ENCODE measurements around the gene SFI1.
"Not testable (repeated sequence)": the region's sequence is repeated elsewhere in the genome, so short reads cannot be mapped to it uniquely, and the experiment has no call there.

SFI1 gene, protein sequence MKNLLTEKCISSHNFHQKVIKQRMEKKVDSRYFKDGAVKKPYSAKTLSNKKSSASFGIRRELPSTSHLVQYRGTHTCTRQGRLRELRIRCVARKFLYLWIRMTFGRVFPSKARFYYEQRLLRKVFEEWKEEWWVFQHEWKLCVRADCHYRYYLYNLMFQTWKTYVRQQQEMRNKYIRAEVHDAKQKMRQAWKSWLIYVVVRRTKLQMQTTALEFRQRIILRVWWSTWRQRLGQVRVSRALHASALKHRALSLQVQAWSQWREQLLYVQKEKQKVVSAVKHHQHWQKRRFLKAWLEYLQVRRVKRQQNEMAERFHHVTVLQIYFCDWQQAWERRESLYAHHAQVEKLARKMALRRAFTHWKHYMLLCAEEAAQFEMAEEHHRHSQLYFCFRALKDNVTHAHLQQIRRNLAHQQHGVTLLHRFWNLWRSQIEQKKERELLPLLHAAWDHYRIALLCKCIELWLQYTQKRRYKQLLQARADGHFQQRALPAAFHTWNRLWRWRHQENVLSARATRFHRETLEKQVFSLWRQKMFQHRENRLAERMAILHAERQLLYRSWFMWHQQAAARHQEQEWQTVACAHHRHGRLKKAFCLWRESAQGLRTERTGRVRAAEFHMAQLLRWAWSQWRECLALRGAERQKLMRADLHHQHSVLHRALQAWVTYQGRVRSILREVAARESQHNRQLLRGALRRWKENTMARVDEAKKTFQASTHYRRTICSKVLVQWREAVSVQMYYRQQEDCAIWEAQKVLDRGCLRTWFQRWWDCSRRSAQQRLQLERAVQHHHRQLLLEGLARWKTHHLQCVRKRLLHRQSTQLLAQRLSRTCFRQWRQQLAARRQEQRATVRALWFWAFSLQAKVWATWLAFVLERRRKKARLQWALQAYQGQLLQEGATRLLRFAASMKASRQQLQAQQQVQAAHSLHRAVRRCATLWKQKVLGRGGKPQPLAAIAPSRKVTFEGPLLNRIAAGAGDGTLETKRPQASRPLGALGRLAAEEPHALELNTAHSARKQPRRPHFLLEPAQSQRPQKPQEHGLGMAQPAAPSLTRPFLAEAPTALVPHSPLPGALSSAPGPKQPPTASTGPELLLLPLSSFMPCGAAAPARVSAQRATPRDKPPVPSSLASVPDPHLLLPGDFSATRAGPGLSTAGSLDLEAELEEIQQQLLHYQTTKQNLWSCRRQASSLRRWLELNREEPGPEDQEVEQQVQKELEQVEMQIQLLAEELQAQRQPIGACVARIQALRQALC

DNA sequence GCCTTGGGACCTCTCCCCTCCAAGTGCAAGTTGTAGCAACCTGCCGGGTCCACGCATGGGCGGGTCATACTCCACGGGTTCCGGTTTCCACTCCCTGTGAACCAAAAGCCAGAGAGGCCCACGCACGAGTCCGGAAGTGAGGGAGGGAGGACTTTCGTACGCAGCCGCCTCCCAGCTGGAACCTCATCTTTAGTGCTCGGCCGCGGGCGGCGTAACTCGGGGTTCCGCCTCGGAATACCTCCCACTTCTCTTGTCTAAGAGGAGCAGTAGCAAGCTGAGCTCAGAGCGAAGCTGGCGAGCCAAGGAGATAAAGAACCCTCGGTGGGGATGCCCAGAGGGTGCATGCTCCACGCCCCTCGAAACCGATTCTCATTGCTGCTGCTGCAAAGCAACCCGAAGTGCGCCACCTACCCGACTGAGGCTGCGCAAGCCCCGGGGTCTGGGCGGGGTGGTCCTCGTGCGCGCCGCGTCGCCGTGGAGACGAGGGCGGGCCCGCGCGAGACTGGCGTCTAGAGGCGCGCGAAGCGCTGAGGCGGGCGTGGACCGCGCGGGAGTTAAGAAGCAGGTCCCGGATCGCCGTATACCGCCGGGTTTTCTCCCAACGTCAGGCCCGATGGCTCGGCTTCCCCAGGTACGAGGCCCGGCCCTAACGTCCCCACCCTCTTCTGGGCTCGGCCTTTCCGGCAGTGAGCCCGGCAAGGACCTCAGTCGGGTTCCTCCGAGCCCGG, at the start of gene SFI1:
TSS of gene SFI1 (plus strand) at position 530 of the 728 bp plus-strand sequence. CDS start 11,749 bp downstream, outside the sequence.
- DNase-seq (ENCODE audit: low read depth in 2 of 2): peak; percentile 67 to 69

DNA sequence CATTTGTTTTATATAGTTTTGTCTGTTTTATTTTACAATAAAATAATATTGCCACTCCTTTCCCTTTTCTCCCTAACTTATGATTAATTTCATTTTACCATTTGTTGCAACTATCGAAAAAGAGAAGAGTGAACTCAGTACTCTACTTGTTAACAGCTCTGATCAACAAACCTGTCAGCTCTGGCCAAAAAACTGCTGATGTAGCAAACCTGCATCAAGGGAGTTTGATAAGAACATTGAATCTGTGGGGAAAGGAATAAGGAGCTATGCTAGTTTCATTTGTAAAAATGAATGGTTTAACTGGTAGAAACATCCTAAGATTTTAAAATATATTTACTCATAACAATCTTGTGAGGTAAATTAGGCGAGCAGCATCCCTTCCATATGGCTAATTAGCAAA, 49.6 kb upstream of the SFI1 start:
- DNase-seq (ENCODE audit: low read depth in 2 of 2): no peak

GRCh38 chr22:31447337-31447736, 49.0 kb upstream of the SFI1 start:
- no peak for DNase-seq (ENCODE audit: low read depth in 2 of 2)

DNA sequence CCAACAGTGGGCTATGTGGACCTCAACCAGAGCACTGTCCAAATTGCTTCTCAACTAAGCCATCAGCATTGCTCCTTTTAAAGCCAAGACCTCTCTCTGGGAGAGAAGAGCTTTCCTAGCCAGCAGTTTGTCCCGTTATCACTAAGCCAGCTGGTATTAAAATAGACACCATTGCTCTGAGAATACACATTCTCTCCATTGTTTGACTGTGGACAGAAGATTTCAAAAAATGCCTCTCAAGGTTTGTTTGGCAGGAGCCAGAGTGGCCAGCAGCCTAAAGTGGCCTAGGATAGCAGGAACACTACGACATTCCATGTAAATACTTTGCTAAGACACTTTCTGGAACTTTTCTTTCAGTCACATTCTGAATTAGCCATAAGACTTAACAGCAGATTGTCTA, 48.0 kb upstream of the SFI1 start:
- DNase-seq (ENCODE audit: low read depth in 2 of 2): no peak

DNA sequence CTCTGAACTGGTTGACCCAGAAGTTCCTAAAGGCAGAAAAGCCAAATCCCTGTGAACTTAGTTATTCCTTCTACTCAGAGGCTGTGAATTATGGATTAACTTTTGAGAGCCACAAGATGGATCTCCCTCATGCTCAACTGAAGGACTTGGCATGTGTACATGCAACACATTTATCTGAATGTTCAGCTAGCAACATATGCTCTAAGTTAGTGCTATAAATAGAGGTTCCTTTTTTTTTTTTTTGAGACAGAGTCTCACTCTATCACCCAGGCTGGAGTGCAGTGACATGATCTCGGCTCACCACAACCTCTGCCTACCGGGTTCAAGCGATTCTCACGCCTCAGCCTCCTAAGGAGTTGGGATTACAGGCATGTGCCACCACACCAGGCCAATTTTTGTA, 46.8 kb upstream of the SFI1 start:
- DNase-seq (ENCODE audit: low read depth in 2 of 2): no peak

- peak; percentile 3 to 10 for DNase-seq (ENCODE audit: low read depth in 2 of 2)
Measured at GRCh38 chr22:31451709-31452571, 44.4 kb upstream of the SFI1 start.

DNA sequence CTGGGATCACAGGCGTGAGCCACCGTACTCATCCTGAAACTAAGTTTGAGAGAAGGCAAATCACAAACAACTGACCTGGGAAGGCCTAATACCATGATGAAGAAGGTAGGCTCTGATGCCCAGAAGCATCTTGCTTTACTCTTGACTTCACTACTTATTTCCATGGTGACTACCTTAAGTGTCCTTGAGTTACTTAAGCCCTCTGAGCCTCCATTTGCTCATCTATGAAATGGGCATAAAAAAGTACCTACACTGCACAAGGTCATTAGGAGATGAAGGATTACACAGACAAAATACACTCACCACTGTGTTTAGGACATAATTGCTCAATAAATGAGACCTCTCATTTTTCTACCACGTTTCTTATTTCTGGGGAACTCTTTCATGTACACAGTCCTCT, 34.6 kb upstream of the SFI1 start:
- no peak for DNase-seq (ENCODE audit: low read depth in 2 of 2)

DNA sequence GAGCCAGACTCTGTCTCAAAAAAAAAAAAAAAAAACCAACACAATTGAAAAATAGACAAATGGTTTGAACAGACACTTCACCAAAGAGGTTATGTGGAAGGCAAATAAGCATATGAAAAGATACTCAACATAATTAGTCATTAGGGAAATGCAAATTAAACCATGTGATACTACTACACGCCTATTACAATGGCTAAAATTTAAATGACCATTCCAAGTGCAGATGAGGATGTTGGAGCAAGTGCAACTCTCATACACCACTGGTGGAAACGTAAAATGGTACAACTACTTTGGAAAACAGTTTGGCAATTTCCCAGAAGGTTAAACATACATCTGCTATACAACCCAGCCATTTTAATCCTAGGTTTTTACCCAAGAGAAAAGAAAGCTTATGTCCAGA, 31.0 kb upstream of the SFI1 start:
- DNase-seq (ENCODE audit: low read depth in 2 of 2): no peak

DNA sequence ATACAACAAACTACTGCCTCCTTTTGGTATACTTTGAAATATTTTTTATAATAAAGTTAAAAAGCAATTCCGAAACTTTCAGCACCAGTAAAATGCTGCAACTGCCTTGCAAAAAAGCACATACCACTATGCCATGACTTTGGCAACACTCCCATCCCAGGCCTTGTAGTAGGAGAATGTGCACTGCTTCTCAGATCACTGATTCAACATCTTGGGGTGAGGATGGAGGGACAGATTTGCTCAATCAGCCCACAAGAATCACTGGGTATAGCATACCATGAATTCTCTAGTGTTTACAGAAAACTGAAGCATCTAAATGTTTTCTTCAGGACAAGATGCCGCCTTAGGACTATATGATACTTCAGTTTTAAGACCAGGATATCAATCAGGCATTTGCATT, 21.6 kb upstream of the SFI1 start:
- peak; percentile 56 to 65 for DNase-seq (ENCODE audit: low read depth in 2 of 2)

DNA sequence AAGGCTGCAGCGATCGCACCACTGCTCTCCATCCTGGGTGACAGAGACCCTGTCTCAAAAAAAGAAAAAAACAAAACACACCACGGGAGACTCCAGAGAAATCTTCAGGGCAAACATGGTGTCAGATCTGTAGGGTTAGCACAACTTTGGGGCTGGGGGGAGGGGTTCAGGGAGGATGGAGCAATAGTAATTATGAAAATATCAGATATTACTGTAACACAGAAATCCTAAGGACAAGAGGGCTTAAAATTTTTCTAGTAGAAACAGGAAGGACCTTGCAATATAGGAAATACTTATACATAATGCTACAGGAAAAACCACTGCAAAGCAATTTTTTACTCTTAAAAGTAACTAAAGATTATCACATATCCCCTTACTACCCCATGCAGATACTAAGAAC, 20.5 kb upstream of the SFI1 start:
- no peak for DNase-seq (ENCODE audit: low read depth in 2 of 2)

DNA sequence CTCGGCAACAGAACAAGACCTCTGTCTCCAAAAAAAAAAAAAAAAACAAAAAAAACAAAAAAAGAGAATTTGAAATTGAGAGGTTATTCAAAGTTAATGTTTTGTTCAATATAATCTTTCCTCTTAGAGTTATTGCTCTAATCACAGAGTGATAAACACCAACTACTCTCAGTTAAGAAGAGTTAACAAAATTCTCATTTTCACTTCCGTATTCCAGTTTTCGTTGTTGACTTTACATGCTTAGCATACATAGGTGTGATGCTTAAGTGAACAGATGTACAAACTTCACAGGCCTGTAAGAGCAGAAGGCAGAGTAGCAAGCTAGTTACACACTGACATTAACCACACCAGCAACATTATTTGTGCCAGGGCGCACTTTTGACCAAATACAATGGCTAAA, 19.0 kb upstream of the SFI1 start:
- DNase-seq (ENCODE audit: low read depth in 2 of 2): no peak

DNA sequence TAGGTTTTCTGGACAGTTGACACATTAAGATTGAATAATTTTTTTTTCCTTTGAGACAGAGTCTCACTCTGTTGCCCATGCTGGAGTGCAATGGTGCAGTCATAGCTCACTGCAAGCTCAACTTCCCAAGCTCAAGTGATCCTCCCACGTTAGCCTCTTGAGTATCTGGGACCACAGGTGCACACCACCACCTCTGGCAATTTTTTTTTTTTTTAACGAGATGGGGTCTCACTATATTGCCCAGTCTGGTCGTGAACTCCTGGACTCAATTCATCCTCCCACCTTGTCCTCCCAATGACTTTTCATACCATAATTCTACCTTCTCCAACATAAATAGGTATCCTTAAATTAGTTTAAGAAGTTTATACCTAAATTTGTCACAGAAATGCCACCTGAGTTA, 15.2 kb upstream of the SFI1 start:
- DNase-seq (ENCODE audit: low read depth in 2 of 2): no peak

GRCh38 chr22:31482470-31482869, 13.9 kb upstream of the SFI1 start:
- DNase-seq (ENCODE audit: low read depth in 2 of 2): not testable (repeated sequence)

- not testable (repeated sequence) for DNase-seq (ENCODE audit: low read depth in 2 of 2)
Measured at GRCh38 chr22:31486369-31486768, 10.0 kb upstream of the SFI1 start.

DNA sequence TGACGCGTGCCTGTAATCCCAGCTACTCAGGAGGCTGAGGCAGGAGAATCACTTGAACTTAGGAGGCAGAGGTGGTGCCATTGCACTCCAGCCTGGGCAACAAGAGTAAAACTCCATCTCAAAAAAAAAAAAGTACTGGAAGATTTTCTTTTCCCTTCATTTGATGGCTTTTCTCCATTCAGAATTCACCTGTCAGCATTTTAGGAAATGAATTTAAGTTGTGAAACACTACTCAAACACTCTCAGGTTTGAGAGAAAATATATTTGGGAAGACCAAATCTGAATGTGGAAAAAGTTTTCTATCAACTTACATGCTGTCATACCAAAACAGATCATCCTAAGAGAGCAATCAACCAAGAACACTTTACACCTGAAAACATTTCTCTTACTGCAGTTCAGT, 9.4 kb upstream of the SFI1 start:
- no peak for DNase-seq (ENCODE audit: low read depth in 2 of 2)

DNA sequence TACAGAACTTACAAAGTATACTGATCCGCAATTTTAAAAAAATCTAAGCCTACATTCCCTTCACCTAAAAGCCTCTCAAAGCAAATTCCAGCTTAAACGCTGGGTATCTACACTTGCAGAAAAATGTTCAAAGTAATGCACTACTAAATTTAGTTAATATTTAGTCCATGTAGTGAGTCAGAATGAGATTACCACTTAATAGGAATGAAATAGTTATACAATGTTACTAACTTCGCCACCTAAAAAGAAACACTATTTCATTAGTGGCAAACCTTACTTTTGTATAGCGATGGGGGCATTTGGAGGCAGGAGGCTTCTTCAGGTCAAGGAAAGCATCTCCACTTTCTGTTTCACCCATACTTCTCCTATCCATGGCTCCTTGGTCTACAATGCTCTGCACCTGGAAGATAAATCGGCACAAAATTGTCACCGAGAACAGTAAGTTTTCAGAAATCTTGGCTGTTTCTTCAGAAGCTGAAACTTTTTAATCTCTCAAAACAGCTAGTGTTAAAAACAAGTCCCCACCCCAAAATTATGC, 7.9 kb upstream of the SFI1 start:
- DNase-seq (ENCODE audit: low read depth in 2 of 2): no peak

DNA sequence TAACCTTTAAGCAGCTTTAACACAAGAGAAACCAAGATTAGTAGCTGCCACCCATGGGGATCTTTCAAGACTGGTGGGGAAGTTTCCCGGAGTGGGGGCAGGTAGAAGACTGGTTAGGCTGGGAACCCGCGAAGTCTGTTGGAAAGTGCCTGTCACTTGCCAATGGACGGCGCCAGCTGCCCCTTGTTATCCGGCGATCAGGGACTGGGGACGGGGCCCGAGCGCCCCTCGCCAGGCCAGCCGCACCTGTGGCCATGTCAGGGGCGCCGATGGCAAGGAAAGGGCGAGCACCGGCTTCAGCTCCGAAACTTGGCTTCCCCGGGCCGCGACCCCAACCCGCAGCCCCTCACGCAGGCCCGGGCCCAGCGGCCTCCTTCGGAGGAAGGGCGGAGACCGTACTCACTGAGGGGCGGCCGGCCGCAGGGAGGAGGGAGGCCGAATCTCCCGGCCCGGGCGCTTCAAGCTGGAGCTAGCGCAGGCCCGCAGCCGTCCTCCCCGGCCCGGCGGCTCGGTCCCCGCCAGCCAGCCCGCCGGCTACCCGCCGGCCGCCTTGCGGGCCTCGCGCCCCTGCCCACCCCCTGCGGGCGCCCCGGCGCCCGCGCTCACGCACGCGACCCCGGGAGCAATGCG, 7.2 kb upstream of the SFI1 start:
- no peak for DNase-seq (ENCODE audit: low read depth in 2 of 2)

- peak; percentile 73 to 74 for DNase-seq (ENCODE audit: low read depth in 2 of 2)
Measured at GRCh38 chr22:31489632-31490495, 6.5 kb upstream of the SFI1 start, which contains the start of gene EIF4ENIF1. Gene EIF4ENIF1, minus strand, starts transcription at chr22:31489842. Its CDS starts 1,124 bp downstream, at chr22:31488718.

Measured in fibroblast of skin of left quadriceps (primary cell).